PC-9 (cell line): ENCODE data around the gene RPS21.

Experiments
- CTCF ChIP-seq: fragments of 200-600 bp; sonication (generic); conservative IDR thresholded peaks from 2 replicates; pipeline ENCODE4 v1.6.1; 2017; ENCODE audit warnings: mixed run types, antibody characterized with exemption, mild to moderate bottlenecking, moderate library complexity
- EZH2 ChIP-seq: fragments of 200-600 bp; sonication (generic); IDR thresholded peaks from 2 replicates; pipeline ENCODE4 v1.8.0; 2017; ENCODE audit warnings: antibody characterized with exemption, low read depth

- no peak for TF ChIP-seq CTCF
- no peak for TF ChIP-seq EZH2
Measured at GRCh38 chr20:62437927-62438326, 51.0 kb downstream of the RPS21 start.
